AML-193 (cell line): ENCODE measurements around the gene NETO2.
"Not testable (repeated sequence)": the region's sequence is repeated elsewhere in the genome, so short reads cannot be mapped to it uniquely, and the experiment has no call there.

Experiments
- DNase-seq, 2 experiments: peaks; one replicate each; lab custom pipeline; 2025; lab: John Stamatoyannopoulos, UW

Gene NETO2

GRCh38 chr16:47143677-47144558 is at the start of gene NETO2:
NETO2 (minus strand) TSS chr16:47143945; CDS start chr16:47143612, 333 bp downstream.
- DNase-seq = no peak

- DNase-seq = no peak
Observed at GRCh38 chr16:47182318-47182717, 38.6 kb upstream of the NETO2 start.

- DNase-seq = not testable (repeated sequence)
Observed at GRCh38 chr16:47181066-47181465, 37.3 kb upstream of the NETO2 start.

- no peak for DNase-seq
Observed at GRCh38 chr16:47180073-47180472, 36.3 kb upstream of the NETO2 start.

GRCh38 chr16:47175152-47175551 is 31.4 kb upstream of the NETO2 start:
- no peak for DNase-seq

- no peak for DNase-seq
Observed at GRCh38 chr16:47162670-47163420, 19.1 kb upstream of the NETO2 start.

GRCh38 chr16:47161464-47161863 is 17.7 kb upstream of the NETO2 start:
- no peak for DNase-seq

- no peak for DNase-seq
Observed at GRCh38 chr16:47160422-47160821, 16.7 kb upstream of the NETO2 start.

GRCh38 chr16:47158992-47159391 is 15.2 kb upstream of the NETO2 start:
- DNase-seq = no peak

GRCh38 chr16:47156680-47157215 is 13.0 kb upstream of the NETO2 start:
- no peak for DNase-seq

GRCh38 chr16:47152501-47152900 is 8.8 kb upstream of the NETO2 start:
- DNase-seq = not testable (repeated sequence)

GRCh38 chr16:47150067-47150466 is 6.3 kb upstream of the NETO2 start:
- DNase-seq = no peak

- no peak for DNase-seq
Observed at GRCh38 chr16:47144559-47144877, 773 bp upstream of the NETO2 start.

- no peak for DNase-seq
Observed at GRCh38 chr16:47142821-47143676, 696 bp downstream of the NETO2 start.

GRCh38 chr16:47142486-47142820 is 1.3 kb downstream of the NETO2 start:
- no peak for DNase-seq

GRCh38 chr16:47141773-47142485 is 1.8 kb downstream of the NETO2 start:
- peak; percentile 25 to 38 for DNase-seq

- no peak for DNase-seq
Observed at GRCh38 chr16:47140686-47141085, 3.1 kb downstream of the NETO2 start.

- no peak for DNase-seq
Observed at GRCh38 chr16:47139561-47140185, 4.1 kb downstream of the NETO2 start.

GRCh38 chr16:47137925-47138324 is 5.8 kb downstream of the NETO2 start:
- DNase-seq = not testable (repeated sequence)

- DNase-seq = peak in 1 of 2 experiments; percentile 20
Observed at GRCh38 chr16:47136099-47136842, 7.5 kb downstream of the NETO2 start.
